H9 (cell line): ENCODE measurements around the gene TBC1D4. TPM values are rescaled to one million over a fixed set of nuclear protein-coding genes. Genes with fewer than 3 reads are reported as not detected.

ENCODE experiments used
- DNase-seq: peaks from one replicate; pipeline ENCODE4 v3.0.0-alpha.2; 2017
- H2AFZ ChIP-seq: one replicate; pipeline ENCODE4 v1.6.1; 2013; ENCODE audit warnings: mild to moderate bottlenecking, low read length, control low read depth, moderate library complexity
- H2AK5ac ChIP-seq: 2 replicates; pipeline ENCODE4 v1.6.1; 2013; ENCODE audit warnings: low read length, control low read depth, mixed read lengths; ENCODE audit not compliant: insufficient read length
- H2BK120ac ChIP-seq: one replicate; pipeline ENCODE4 v1.6.1; 2013; ENCODE audit warnings: low read depth, mild to moderate bottlenecking, low read length, control low read depth, inconsistent platforms; ENCODE audit not compliant: poor library complexity, severe bottlenecking
- H2BK12ac ChIP-seq: 2 replicates; pipeline ENCODE4 v1.6.1; 2013; ENCODE audit warnings: low read length, control low read depth, mixed read lengths, low read depth; ENCODE audit not compliant: insufficient read length
- H2BK15ac ChIP-seq: 2 replicates; pipeline ENCODE4 v1.6.1; 2013; ENCODE audit warnings: low read depth, low read length, control low read depth
- H2BK20ac ChIP-seq: one replicate; pipeline ENCODE4 v1.6.1; 2013; ENCODE audit warnings: low read depth, mild to moderate bottlenecking, low read length, control low read depth, inconsistent platforms; ENCODE audit not compliant: poor library complexity, severe bottlenecking
- H2BK5ac ChIP-seq: 2 replicates; pipeline ENCODE4 v1.6.1; 2013; ENCODE audit warnings: low read length, control low read depth, mixed read lengths; ENCODE audit not compliant: insufficient read length
- H3K14ac ChIP-seq: 2 replicates; pipeline ENCODE4 v1.6.1; 2013; ENCODE audit warnings: low read length, control low read depth; ENCODE audit not compliant: insufficient read depth
- H3K18ac ChIP-seq: 2 replicates; pipeline ENCODE4 v1.6.1; 2013; ENCODE audit warnings: low read depth, mild to moderate bottlenecking, mixed read lengths, low read length, control low read depth; ENCODE audit not compliant: insufficient read length
- H3K23ac ChIP-seq: 2 replicates; pipeline ENCODE4 v1.6.1; 2013; ENCODE audit warnings: low read length, control low read depth, mixed read lengths, low read depth; ENCODE audit not compliant: insufficient read length
- H3K23me2 ChIP-seq: 2 replicates; pipeline ENCODE4 v1.6.1; 2013; ENCODE audit warnings: low read depth, mild to moderate bottlenecking, mixed read lengths, low read length, control low read depth; ENCODE audit not compliant: insufficient read length, poor library complexity, severe bottlenecking
- H3K27ac ChIP-seq: 2 replicates; pipeline ENCODE4 v1.5.1; 2013; ENCODE audit warnings: low read length, control low read depth, mixed read lengths, low read depth; ENCODE audit not compliant: insufficient read length
- H3K27me3 ChIP-seq: 2 replicates; pipeline ENCODE4 v1.6.1; 2013; ENCODE audit warnings: low read length, control low read depth, inconsistent platforms; ENCODE audit not compliant: insufficient read depth
- H3K4ac ChIP-seq: 2 replicates; pipeline ENCODE4 v1.6.1; 2013; ENCODE audit warnings: low read depth, mild to moderate bottlenecking, control low read depth, inconsistent platforms, low read length, moderate library complexity
- H3K4me1 ChIP-seq: 2 replicates; pipeline ENCODE4 v1.6.1; 2013; ENCODE audit warnings: low read length, control low read depth, inconsistent platforms; ENCODE audit not compliant: insufficient read depth
- H3K4me2 ChIP-seq: 2 replicates; pipeline ENCODE4 v1.6.1; 2013; ENCODE audit warnings: low read length, control low read depth, mixed read lengths; ENCODE audit not compliant: insufficient read length, insufficient read depth
- H3K56ac ChIP-seq: 2 replicates; pipeline ENCODE4 v1.6.1; 2013; ENCODE audit warnings: low read depth, mild to moderate bottlenecking, mixed read lengths, low read length, control low read depth; ENCODE audit not compliant: insufficient read length
- H3K79me1 ChIP-seq: 2 replicates; pipeline ENCODE4 v1.6.1; 2013; ENCODE audit warnings: low read depth, mild to moderate bottlenecking, moderate library complexity, low read length, control low read depth, inconsistent platforms; ENCODE audit not compliant: insufficient read depth, poor library complexity, severe bottlenecking
- H3K79me2 ChIP-seq: 2 replicates; pipeline ENCODE4 v1.6.1; 2013; ENCODE audit warnings: low read length, control low read depth, inconsistent platforms; ENCODE audit not compliant: insufficient read depth
- H3K9ac ChIP-seq: 2 replicates; pipeline ENCODE4 v1.6.1; 2013; ENCODE audit warnings: low read length, control low read depth, mixed read lengths; ENCODE audit not compliant: insufficient read length; ENCODE audit errors: extremely low read depth
- H3K9me3 ChIP-seq: one replicate; pipeline ENCODE4 v1.6.1; 2013; ENCODE audit warnings: low read depth, low read length, inconsistent platforms; ENCODE audit not compliant: control insufficient read depth
- H3T11ph ChIP-seq: one replicate; pipeline ENCODE4 v1.6.1; 2013; ENCODE audit warnings: mild to moderate bottlenecking, low read length, control low read depth, inconsistent platforms
- H4K20me1 ChIP-seq: one replicate; pipeline ENCODE4 v1.6.1; 2013; ENCODE audit not compliant: control insufficient read depth, insufficient read length, insufficient read depth
- H4K5ac ChIP-seq: 2 replicates; pipeline ENCODE4 v1.6.1; 2013; ENCODE audit warnings: low read depth, mild to moderate bottlenecking, mixed read lengths, low read length, control low read depth; ENCODE audit not compliant: insufficient read length
- H4K8ac ChIP-seq: replicated peaks from 2 replicates; pipeline ENCODE4 v1.6.1; 2013; ENCODE audit warnings: low read length, control low read depth, mixed read lengths, low read depth; ENCODE audit not compliant: insufficient read length
- H4K91ac ChIP-seq: 2 replicates; pipeline ENCODE4 v1.6.1; 2013; ENCODE audit warnings: low read depth, mild to moderate bottlenecking, moderate library complexity, mixed read lengths, low read length, control low read depth; ENCODE audit not compliant: insufficient read length
- H3K27ac Mint-ChIP-seq, 3 experiments: 2 replicates in 2 of 3; 3 replicates in 1 of 3; pipeline ENCODE4 v1.8.0; 2020 to 2021; ENCODE audit warnings: mixed read lengths in 3 of 3, mild to moderate bottlenecking in 1 of 3, moderate library complexity in 1 of 3
- H3K27me3 Mint-ChIP-seq: 2 replicates; pipeline ENCODE4 v1.8.0; 2021; ENCODE audit warnings: low read depth, mild to moderate bottlenecking, moderate library complexity, mixed read lengths
- H3K36me3 Mint-ChIP-seq, 3 experiments: 2 replicates in 2 of 3; 3 replicates in 1 of 3; pipeline ENCODE4 v1.8.0; 2020 to 2021; ENCODE audit warnings: low read depth in 3 of 3, mixed read lengths in 3 of 3; ENCODE audit not compliant: insufficient read depth in 1 of 3
- H3K4me1 Mint-ChIP-seq, 2 experiments: 2 replicates each; pipeline ENCODE4 v1.8.0; 2020; ENCODE audit warnings: mixed read lengths in 2 of 2
- H3K4me3 Mint-ChIP-seq, 2 experiments: 2 replicates in 1 of 2; 3 replicates in 1 of 2; pipeline ENCODE4 v1.8.0; 2020 to 2021; ENCODE audit warnings: mild to moderate bottlenecking in 2 of 2, mixed read lengths in 2 of 2, moderate library complexity in 1 of 2
- H3K9me3 Mint-ChIP-seq, 2 experiments: 2 replicates in 1 of 2; 3 replicates in 1 of 2; pipeline ENCODE4 v1.8.0; 2020; ENCODE audit warnings: mild to moderate bottlenecking in 2 of 2, mixed read lengths in 2 of 2, moderate library complexity in 1 of 2
- WGBS: extraction: QIAGEN DNeasy Blood & Tissue Kit; methylation state at CpG from one replicate; pipeline ENCODE4 v1.1.7; 2013; ENCODE audit warnings: missing lambda C conversion rate, low lambda C conversion rate, mixed read lengths; ENCODE audit not compliant: insufficient read length; ENCODE audit errors: extremely low coverage; 5-methylcytosine and 5-hydroxymethylcytosine counted together
- total RNA-seq: library from RNA; stranded (reverse); gene quantifications from 2 replicates; pipeline ENCODE4 v1.2.1, GENCODE V29; 2021
- TF ChIP-seq, protein P1 (sequence below): fragments of 200-600 bp; sonication (generic); conservative IDR thresholded peaks from 3 replicates; pipeline ENCODE4 v1.8.0; 2021; ENCODE audit warnings: antibody characterized with exemption, mild to moderate bottlenecking

Gene TBC1D4
- total RNA-seq, 1 experiment from 2014 or later = 10.5 TPM

DNA sequence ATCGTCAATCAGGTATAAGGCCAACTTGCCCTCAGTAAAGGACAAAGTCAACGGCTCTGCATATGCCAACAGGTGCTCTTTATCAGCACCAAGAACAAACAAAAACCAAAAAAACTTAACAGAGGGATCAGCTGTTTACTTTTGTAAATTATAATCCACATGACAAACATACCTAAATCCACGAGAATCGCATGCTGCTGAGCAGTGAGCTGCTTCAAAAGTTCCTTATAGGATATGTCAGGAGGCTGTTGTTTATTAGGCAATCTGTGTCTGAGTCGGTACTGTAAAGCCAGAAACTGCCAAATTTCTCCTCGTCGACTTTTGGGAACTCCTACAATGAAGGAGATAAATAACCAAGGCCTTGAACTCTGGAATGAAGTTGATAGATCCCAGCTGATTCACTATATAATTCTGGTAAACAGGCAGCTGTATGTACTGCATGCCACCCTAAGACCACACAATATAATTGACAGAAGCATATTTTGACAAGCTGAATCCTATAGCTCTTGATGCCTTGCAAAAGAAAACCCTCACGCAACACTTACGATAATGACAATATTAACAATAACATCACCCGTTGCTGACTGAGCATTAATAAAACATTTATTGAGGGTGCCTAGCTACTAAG lies 179.8 kb downstream of the TBC1D4 start:
- Histone ChIP-seq H4K20me1 (no peaks in the 10 kb centered on the region), H3K18ac (no peak overlapping the region), H3K23ac (no peak overlapping the region), H3K14ac (no peak overlapping the region), H2BK15ac (no peak overlapping the region), H2BK20ac (no peak overlapping the region), H2BK120ac (no peak overlapping the region), H3K4me2 (no peak overlapping the region), H3K27ac (no peak overlapping the region), H2BK5ac (no peak overlapping the region), H4K5ac (no peak overlapping the region), H3K79me1 (no peaks in the 10 kb centered on the region), H3T11ph (no peak overlapping the region), H3K9me3 (no peaks in the 10 kb centered on the region), H3K56ac (no peak overlapping the region), H2AFZ (no peak overlapping the region), H4K91ac (no peak overlapping the region), H2BK12ac (no peak overlapping the region), H2AK5ac (no peak overlapping the region), H3K4me1 (no peaks in the 10 kb centered on the region), H3K9ac (no peak overlapping the region), H3K23me2 (no peaks in the 10 kb centered on the region), H4K8ac (no peak overlapping the region), H3K4ac (no peak overlapping the region), H3K27me3 (no peaks in the 10 kb centered on the region), H3K79me2 (no peaks in the 10 kb centered on the region)
- Mint-ChIP-seq H3K4me1 (peaks cover under 1 to 3% of the 10 kb centered on the region in 2 experiments), H3K36me3 (peaks cover 0 to 7% (median 1%) of the 10 kb centered on the region in 3 experiments; a peak in 5 of 7 replicates), H3K4me3 (no peak overlapping the region), H3K9me3 (no peaks in the 10 kb centered on the region), H3K27me3 (no peaks in the 10 kb centered on the region), H3K27ac (peak overlapping the region in 1 of 3 experiments; percentile 45; a peak in 1 of 7 replicates)
- DNase-seq = no peak
- TF ChIP-seq, protein P1, sequence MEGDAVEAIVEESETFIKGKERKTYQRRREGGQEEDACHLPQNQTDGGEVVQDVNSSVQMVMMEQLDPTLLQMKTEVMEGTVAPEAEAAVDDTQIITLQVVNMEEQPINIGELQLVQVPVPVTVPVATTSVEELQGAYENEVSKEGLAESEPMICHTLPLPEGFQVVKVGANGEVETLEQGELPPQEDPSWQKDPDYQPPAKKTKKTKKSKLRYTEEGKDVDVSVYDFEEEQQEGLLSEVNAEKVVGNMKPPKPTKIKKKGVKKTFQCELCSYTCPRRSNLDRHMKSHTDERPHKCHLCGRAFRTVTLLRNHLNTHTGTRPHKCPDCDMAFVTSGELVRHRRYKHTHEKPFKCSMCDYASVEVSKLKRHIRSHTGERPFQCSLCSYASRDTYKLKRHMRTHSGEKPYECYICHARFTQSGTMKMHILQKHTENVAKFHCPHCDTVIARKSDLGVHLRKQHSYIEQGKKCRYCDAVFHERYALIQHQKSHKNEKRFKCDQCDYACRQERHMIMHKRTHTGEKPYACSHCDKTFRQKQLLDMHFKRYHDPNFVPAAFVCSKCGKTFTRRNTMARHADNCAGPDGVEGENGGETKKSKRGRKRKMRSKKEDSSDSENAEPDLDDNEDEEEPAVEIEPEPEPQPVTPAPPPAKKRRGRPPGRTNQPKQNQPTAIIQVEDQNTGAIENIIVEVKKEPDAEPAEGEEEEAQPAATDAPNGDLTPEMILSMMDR = no peak
- no CpG with 5 or more reads among the region's 10 CpGs for WGBS
